GM12891 (cell line): ENCODE results near the gene DMRTC2.

Experiments used
- POLR2A ChIP-seq: IDR thresholded peaks from 2 replicates; pipeline ENCODE4 v1.6.1; 2011; ENCODE audit warnings: low read depth, low read length, control low read depth
- POLR2AphosphoS5 ChIP-seq: IDR thresholded peaks from 2 replicates; pipeline ENCODE4 v1.6.1; 2011; ENCODE audit warnings: low read depth, low read length, control low read depth
- TAF1 ChIP-seq: IDR thresholded peaks from 2 replicates; pipeline ENCODE4 v1.6.1; 2011; ENCODE audit warnings: low read depth, low read length, control low read depth

GRCh38 chr19:41845051-41845590 lies 279 bp downstream of the DMRTC2 start:
- TF ChIP-seq POLR2A: no peak
- TF ChIP-seq POLR2AphosphoS5: no peak
- TF ChIP-seq TAF1: no peak
